Measurements from ENCODE around the gene DYDC2. TPM values are rescaled to one million over a fixed set of nuclear protein-coding genes. Genes with fewer than 3 reads are reported as not detected.

Gene DYDC2
- polyA plus RNA-seq, 1 donor (not counting 4 experiments of a cell fraction or from before 2014, with no cell fraction given) = not detected

GRCh38 chr10:80410578-80411145 lies 54.1 kb downstream of the DYDC2 start:
- peaks cover 8% of the 10 kb centered on the region for H3K79me2 ChIP-seq (ENCODE audit: control insufficient read depth, insufficient read depth, low read length)
- H3K9me3 ChIP-seq (ENCODE audit: control insufficient read depth, low read depth, low read length) = no peaks in the 10 kb centered on the region
- no peak overlapping the region for H2AFZ ChIP-seq (ENCODE audit: control insufficient read depth, low read length)
- TF ChIP-seq CTCF (optimal IDR thresholded peaks at IDR 0.05 in 1 of 3, IDR thresholded peaks at IDR 0.05 in 1 of 3, conservative IDR thresholded peaks at IDR 0.05 in 1 of 3; ENCODE audit: extremely low read depth in 1 of 3, insufficient read depth in 2 of 3, low read length in 3 of 3) (no peak), EZH2 (IDR thresholded peaks at IDR 0.05; ENCODE audit: low read length) (no peak)
- no peaks in the 10 kb centered on the region for H4K20me1 ChIP-seq (ENCODE audit: control insufficient read depth, extremely low read depth, insufficient read depth, low read length)
- peak; percentile 5 for FAIRE-seq
- H3K9ac ChIP-seq (ENCODE audit: control insufficient read depth, extremely low read depth, insufficient read depth, low read length) = no peak overlapping the region
- peaks cover 68% of the 10 kb centered on the region for H3K4me1 ChIP-seq (ENCODE audit: control insufficient read depth, extremely low read depth, insufficient read depth, low read length)
- dilution Hi-C loops (cut with MboI; ENCODE audit: extremely low pct_ligation_motif_present, low sequenced_read_pairs) = no loop called here
- H3K36me3 ChIP-seq (ENCODE audit: control insufficient read depth in 2 of 2, extremely low read depth in 1 of 2, insufficient read depth in 2 of 2, low read length in 2 of 2) = peaks cover 0 to 3% of the 10 kb centered on the region in 2 experiments
- peak overlapping the region; percentile 24 for H3K4me2 ChIP-seq (ENCODE audit: control insufficient read depth, extremely low read depth, insufficient read depth, low read depth, low read length)
- H3K9me1 ChIP-seq (ENCODE audit: control insufficient read depth, extremely low read depth, insufficient read depth, low read length) = peaks cover 1% of the 10 kb centered on the region
- no peak overlapping the region for H3K4me3 ChIP-seq (ENCODE audit: control insufficient read depth in 2 of 3, extremely low read depth in 1 of 3, insufficient read depth in 2 of 3, low read depth in 1 of 3, low read length in 3 of 3)
- no peak overlapping the region for H3K27ac ChIP-seq (ENCODE audit: control insufficient read depth, insufficient read depth, low read length)
- no peaks in the 10 kb centered on the region for H3K27me3 ChIP-seq (ENCODE audit: control insufficient read depth, extremely low read depth, insufficient read depth, low read length)
- DNase-seq (ENCODE audit: low read depth, low spot score) = no peak

GRCh38 chr10:80411267-80411668 lies 54.7 kb downstream of the DYDC2 start:
- Histone ChIP-seq H2AFZ (ENCODE audit: control insufficient read depth, low read length) (no peak overlapping the region), H3K79me2 (ENCODE audit: control insufficient read depth, insufficient read depth, low read length) (peaks cover 8% of the 10 kb centered on the region), H3K4me1 (ENCODE audit: control insufficient read depth, extremely low read depth, insufficient read depth, low read length) (peaks cover 72% of the 10 kb centered on the region), H3K27ac (ENCODE audit: control insufficient read depth, insufficient read depth, low read length) (peak overlapping the region; percentile 21), H4K20me1 (ENCODE audit: control insufficient read depth, extremely low read depth, insufficient read depth, low read length) (no peaks in the 10 kb centered on the region), H3K36me3 (ENCODE audit: control insufficient read depth in 2 of 2, extremely low read depth in 1 of 2, insufficient read depth in 2 of 2, low read length in 2 of 2) (peaks cover 0 to 3% of the 10 kb centered on the region in 2 experiments), H3K4me2 (ENCODE audit: control insufficient read depth, extremely low read depth, insufficient read depth, low read depth, low read length) (peak overlapping the region; percentile 31), H3K9me1 (ENCODE audit: control insufficient read depth, extremely low read depth, insufficient read depth, low read length) (peaks cover 3% of the 10 kb centered on the region), H3K4me3 (ENCODE audit: control insufficient read depth in 2 of 3, extremely low read depth in 1 of 3, insufficient read depth in 2 of 3, low read depth in 1 of 3, low read length in 3 of 3) (no peak overlapping the region), H3K9me3 (ENCODE audit: control insufficient read depth, low read depth, low read length) (no peaks in the 10 kb centered on the region), H3K27me3 (ENCODE audit: control insufficient read depth, extremely low read depth, insufficient read depth, low read length) (no peaks in the 10 kb centered on the region), H3K9ac (ENCODE audit: control insufficient read depth, extremely low read depth, insufficient read depth, low read length) (no peak overlapping the region)
- TF ChIP-seq EZH2 (IDR thresholded peaks at IDR 0.05; ENCODE audit: low read length) (no peak), CTCF (optimal IDR thresholded peaks at IDR 0.05 in 1 of 3, IDR thresholded peaks at IDR 0.05 in 1 of 3, conservative IDR thresholded peaks at IDR 0.05 in 1 of 3; ENCODE audit: extremely low read depth in 1 of 3, insufficient read depth in 2 of 3, low read length in 3 of 3) (no peak)
- no peak for FAIRE-seq
- no peak for DNase-seq (ENCODE audit: low read depth, low spot score)
- dilution Hi-C loops (cut with MboI; ENCODE audit: extremely low pct_ligation_motif_present, low sequenced_read_pairs) = no loop called here

All from keratinocyte (primary cell).